Lower leg skin (tissue), 3 donors: ENCODE measurements around the gene PAEP.

Experiments
- POLR2A ChIP-seq, 2 donors: fragments of 450-650 bp; IDR thresholded peaks; one replicate each; pipeline ENCODE4 v1.6.1; 2016 to 2017; ENCODE audit warnings: antibody characterized with exemption in 2 of 2, mild to moderate bottlenecking in 1 of 2, moderate library complexity in 1 of 2
- TF ChIP-seq, protein P1 (sequence below), 3 donors: fragments of 450-650 bp; IDR thresholded peaks; one replicate each; pipeline ENCODE4 v1.5.1; 2016; ENCODE audit warnings: antibody characterized with exemption in 3 of 3, mild to moderate bottlenecking in 3 of 3, moderate library complexity in 2 of 3

DNA sequence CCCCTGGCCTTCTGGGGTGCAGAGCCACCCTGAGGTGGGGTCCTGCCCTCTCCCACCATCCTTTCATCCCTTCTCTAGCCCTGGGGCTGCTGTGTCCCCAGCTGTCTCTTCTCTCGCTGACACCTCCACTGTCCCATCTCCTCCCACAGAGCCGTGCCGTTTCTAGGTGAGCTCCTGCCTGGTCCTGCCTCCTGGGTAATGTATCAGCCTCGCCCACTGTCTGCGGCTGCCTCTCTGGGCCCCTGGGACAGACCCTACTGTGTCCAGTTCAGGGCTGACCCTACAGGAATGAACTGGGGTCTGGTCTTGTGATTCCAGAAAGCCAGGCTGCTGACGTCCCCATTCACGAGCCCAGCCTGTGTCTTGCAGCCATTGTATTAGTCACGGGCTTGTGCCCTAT is 4.1 kb downstream of the PAEP start:
- TF ChIP-seq, protein P1, sequence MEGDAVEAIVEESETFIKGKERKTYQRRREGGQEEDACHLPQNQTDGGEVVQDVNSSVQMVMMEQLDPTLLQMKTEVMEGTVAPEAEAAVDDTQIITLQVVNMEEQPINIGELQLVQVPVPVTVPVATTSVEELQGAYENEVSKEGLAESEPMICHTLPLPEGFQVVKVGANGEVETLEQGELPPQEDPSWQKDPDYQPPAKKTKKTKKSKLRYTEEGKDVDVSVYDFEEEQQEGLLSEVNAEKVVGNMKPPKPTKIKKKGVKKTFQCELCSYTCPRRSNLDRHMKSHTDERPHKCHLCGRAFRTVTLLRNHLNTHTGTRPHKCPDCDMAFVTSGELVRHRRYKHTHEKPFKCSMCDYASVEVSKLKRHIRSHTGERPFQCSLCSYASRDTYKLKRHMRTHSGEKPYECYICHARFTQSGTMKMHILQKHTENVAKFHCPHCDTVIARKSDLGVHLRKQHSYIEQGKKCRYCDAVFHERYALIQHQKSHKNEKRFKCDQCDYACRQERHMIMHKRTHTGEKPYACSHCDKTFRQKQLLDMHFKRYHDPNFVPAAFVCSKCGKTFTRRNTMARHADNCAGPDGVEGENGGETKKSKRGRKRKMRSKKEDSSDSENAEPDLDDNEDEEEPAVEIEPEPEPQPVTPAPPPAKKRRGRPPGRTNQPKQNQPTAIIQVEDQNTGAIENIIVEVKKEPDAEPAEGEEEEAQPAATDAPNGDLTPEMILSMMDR (IDR thresholded peaks at IDR 0.05): no peak
- TF ChIP-seq POLR2A (IDR thresholded peaks at IDR 0.05): no peak
